ENCODE measurements around the gene F12. TPM values are rescaled to one million over a fixed set of nuclear protein-coding genes. Genes with fewer than 3 reads are reported as not detected.

F12 gene
- total and polyA plus RNA-seq, 2 of the 8 experiments (the other 6 are each of a cell fraction or from before 2014, with no cell fraction given): 6.5 to 7.8 TPM

DNA sequence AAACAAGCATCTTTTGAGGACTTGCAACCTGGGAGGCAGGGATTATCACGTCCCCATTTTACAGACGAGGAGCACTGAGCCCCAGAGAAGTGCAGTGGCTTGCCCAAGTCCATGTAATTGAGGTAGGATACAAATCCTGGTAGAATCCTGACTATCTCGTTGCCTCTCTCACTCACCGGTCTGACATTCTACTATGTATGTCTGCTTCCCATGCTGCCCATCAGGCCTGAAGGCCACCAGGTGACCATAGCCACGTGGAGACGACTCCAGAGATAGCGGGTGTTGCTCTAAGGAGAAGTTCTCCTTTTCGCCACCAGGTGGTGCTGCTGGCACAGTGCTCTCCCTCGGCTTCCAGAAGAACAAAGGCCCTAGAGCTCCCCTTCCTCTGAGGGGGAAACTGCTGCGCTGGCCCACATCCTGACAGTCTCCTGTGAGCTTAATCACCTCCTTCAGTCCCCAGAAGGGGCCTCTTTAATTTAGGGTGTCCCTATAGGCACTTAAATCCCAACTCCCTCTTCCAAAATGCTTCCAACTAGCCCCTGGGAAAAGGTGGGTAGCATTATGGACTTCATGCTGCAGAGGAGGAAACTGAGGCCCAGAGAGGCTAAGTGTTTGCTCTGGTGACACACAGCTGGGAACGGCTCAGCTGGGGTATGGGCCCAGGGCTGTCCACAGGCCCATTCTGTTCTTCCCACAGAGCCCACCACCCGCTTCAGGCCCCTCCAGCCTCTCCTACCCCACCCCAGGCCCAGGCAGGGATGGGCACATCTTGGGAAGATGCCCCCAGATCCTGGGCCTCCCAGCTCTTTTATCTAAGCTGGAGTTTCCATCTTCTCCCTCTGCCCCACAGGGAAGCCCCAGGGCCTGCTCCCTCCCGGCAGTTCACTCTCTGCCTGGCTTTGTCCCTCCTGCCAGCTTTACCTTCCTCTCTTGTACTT, 18.7 kb downstream of the F12 start:
- FAIRE-seq: peak; percentile 94
- Histone ChIP-seq H3K79me2 (ENCODE audit: control insufficient read depth in 1 of 2, insufficient read depth in 2 of 2, low read length in 2 of 2) (no peaks in the 10 kb centered on the region), H3K36me3 (ENCODE audit: control insufficient read depth in 2 of 4, insufficient read depth in 4 of 4, low read length in 3 of 4) (no peaks in the 10 kb centered on the region), H4K8ac (ENCODE audit: extremely low read depth, insufficient read depth, low read length) (no peak overlapping the region), H3K27me3 (replicated peaks in 1 of 4; ENCODE audit: control insufficient read depth in 3 of 4, extremely low read depth in 1 of 4, insufficient read depth in 3 of 4, low read length in 3 of 4) (peaks cover 0 to 17% (median 10%) of the 10 kb centered on the region in 4 experiments; a peak in 6 of 7 replicates), H2BK5ac (ENCODE audit: low read depth, low read length) (no peak overlapping the region), H3K4me2 (ENCODE audit: insufficient read depth in 1 of 2, low read depth in 2 of 2, low read length in 2 of 2) (no peak overlapping the region), H3K9me3 (ENCODE audit: insufficient read depth in 2 of 2, low read depth in 1 of 2, low read length in 1 of 2) (no peaks in the 10 kb centered on the region), H3K23ac (ENCODE audit: insufficient read length) (no peak overlapping the region), H2BK20ac (ENCODE audit: low read length) (no peak overlapping the region), H4K91ac (replicated peaks; ENCODE audit: insufficient read length, low read length) (peak overlapping the region; percentile 58), H2AK5ac (ENCODE audit: low read depth, low read length) (0 out of 2 replicates have a peak overlapping the region, but pooled peaks have one; percentile 29), H3K14ac (ENCODE audit: insufficient read length) (no peak overlapping the region), H3K56ac (replicated peaks; ENCODE audit: insufficient read length, low read depth, low read length) (no peak overlapping the region), H3K27ac (ENCODE audit: low read depth, low read length) (no peak overlapping the region), H2BK120ac (replicated peaks; ENCODE audit: low read depth, low read length) (no peak overlapping the region), H3K4ac (replicated peaks; ENCODE audit: insufficient read length, low read depth, low read length) (no peak overlapping the region), H4K20me1 (replicated peaks in 1 of 2; ENCODE audit: control insufficient read depth in 1 of 2, insufficient read depth in 2 of 2, low read length in 2 of 2) (no peaks in the 10 kb centered on the region), H3K23me2 (ENCODE audit: low read depth, low read length) (no peaks in the 10 kb centered on the region), H3K9ac (replicated peaks in 1 of 4; ENCODE audit: extremely low read depth in 1 of 4, low read depth in 3 of 4, low read length in 3 of 4) (no peak overlapping the region), H3K79me1 (ENCODE audit: low read depth, low read length) (no peaks in the 10 kb centered on the region), H3K18ac (ENCODE audit: extremely low read depth, low read length) (0 out of 2 replicates have a peak overlapping the region, but pooled peaks have one; percentile 21), H2BK15ac (ENCODE audit: low read length) (peak overlapping the region; percentile 84; the same call in 1 of the 2 replicates), H2AFZ (ENCODE audit: low read length) (no peak overlapping the region), H3K4me3 (ENCODE audit: extremely low read depth in 1 of 4, insufficient read depth in 2 of 4, low read depth in 3 of 4, low read length in 4 of 4) (no peak overlapping the region), H2BK12ac (ENCODE audit: low read depth, low read length) (peak overlapping the region; percentile 13; the same call in 1 of the 2 replicates), H3K4me1 (replicated peaks in 1 of 4; ENCODE audit: control insufficient read depth in 3 of 4, insufficient read depth in 4 of 4, low read length in 3 of 4) (peaks cover 0 to 3% (median 0%) of the 10 kb centered on the region in 4 experiments; a peak in 4 of 7 replicates), H4K5ac (ENCODE audit: insufficient read length, low read depth, low read length) (peak overlapping the region; percentile 5)
- 38% methylated on average over 13 of the region's 13 CpGs; no CpG with 5 or more reads in 1 of the 2 experiments for WGBS, 2 experiments (ENCODE audit: extremely low coverage in 1 of 2, insufficient coverage in 1 of 2, insufficient read length in 1 of 2, insufficient replicate concordance in 2 of 2, low coverage in 1 of 2, low lambda C conversion rate in 2 of 2, missing lambda C conversion rate in 1 of 2)
- ChIA-PET POLR2A (ENCODE audit: partially characterized antibody) (interaction anchor here (0.6 to 4.2 kb wide), 19 partner anchors 9 to 266 kb away, joined by 3 to 51 read pairs (median 6); partner anchors contain the start of genes GRK6, PFN3 and PRR7), CTCF (ENCODE audit: partially characterized antibody) (interaction anchor here (0.6 to 18.7 kb wide), 32 partner anchors 8 to 309 kb away, joined by 3 to 430 read pairs (median 7); partner anchors contain the start of genes F12, GRK6, LMAN2 and PFN3)
- DNase-seq (ENCODE audit: low read depth in 1 of 2, low spot score in 2 of 2): peak; percentile 89 to 95
- TF ChIP-seq KDM1A (IDR thresholded peaks at IDR 0.05; ENCODE audit: borderline replicate concordance, low read length) (peak; percentile 88), SAP30 (IDR thresholded peaks at IDR 0.05; ENCODE audit: insufficient read depth, insufficient replicate concordance, low read length) (peak; percentile 54), SIN3A (conservative IDR thresholded peaks at IDR 0.05 in 1 of 2, IDR thresholded peaks at IDR 0.05 in 1 of 2; ENCODE audit: low read depth in 1 of 2, low read length in 2 of 2) (peak in 1 of 2 experiments; percentile 95; a peak in 3 of 4 replicates), RAD21 (IDR thresholded peaks at IDR 0.05 in 1 of 2, conservative IDR thresholded peaks at IDR 0.05 in 1 of 2; ENCODE audit: low read depth in 2 of 2, low read length in 2 of 2) (peak; percentile 93 to 97)
- TF ChIP-seq, protein P1, sequence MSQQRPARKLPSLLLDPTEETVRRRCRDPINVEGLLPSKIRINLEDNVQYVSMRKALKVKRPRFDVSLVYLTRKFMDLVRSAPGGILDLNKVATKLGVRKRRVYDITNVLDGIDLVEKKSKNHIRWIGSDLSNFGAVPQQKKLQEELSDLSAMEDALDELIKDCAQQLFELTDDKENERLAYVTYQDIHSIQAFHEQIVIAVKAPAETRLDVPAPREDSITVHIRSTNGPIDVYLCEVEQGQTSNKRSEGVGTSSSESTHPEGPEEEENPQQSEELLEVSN (IDR thresholded peaks at IDR 0.05): peak; percentile 76
- TF ChIP-seq, protein P2, sequence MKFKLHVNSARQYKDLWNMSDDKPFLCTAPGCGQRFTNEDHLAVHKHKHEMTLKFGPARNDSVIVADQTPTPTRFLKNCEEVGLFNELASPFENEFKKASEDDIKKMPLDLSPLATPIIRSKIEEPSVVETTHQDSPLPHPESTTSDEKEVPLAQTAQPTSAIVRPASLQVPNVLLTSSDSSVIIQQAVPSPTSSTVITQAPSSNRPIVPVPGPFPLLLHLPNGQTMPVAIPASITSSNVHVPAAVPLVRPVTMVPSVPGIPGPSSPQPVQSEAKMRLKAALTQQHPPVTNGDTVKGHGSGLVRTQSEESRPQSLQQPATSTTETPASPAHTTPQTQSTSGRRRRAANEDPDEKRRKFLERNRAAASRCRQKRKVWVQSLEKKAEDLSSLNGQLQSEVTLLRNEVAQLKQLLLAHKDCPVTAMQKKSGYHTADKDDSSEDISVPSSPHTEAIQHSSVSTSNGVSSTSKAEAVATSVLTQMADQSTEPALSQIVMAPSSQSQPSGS (IDR thresholded peaks at IDR 0.05; ENCODE audit: low read length): peak; percentile 55; the same call in 1 of the 2 replicates
